ENCODE results near the gene FOXP3.

DNA sequence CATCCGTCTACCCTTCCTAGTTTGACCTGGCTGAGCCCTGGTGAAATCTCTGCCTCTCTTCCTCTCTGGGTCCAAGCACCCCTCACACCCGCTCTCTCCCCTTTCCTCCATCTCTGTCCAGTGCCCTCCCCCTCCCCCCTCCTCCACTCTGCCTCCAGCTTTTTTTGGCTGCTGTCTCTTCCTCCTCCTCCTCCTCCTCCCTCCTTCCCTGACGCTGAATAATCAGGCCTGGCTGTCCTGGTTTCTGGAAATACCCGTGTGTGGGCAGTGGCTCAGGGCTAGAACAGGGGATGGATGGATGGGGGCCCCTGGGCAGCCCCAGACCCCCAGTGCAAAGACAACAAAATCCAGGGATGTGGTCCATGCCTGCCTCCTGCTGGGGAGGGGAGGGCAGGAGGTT is 59.8 kb downstream of the FOXP3 start:
- TF ChIP-seq CTCF (IDR thresholded peaks at IDR 0.05) (no peak), POLR2A (IDR thresholded peaks at IDR 0.05) (no peak)

All from Peyer's patch (tissue), 4 donors.